Body of pancreas (tissue), 4 donors: ENCODE data around the gene SLC26A5.

Experiments used
- POLR2A ChIP-seq, 3 donors: fragments of 450-650 bp; IDR thresholded peaks; one replicate each; pipeline ENCODE4 v1.6.1; 2016; ENCODE audit warnings: antibody characterized with exemption in 3 of 3, mild to moderate bottlenecking in 2 of 3
- TF ChIP-seq, protein P1 (sequence below), 7 experiments: fragments of 450-650 bp in 4 of 7; fragments of 200-600 bp in 3 of 7; sonication (generic) in 3 of 7; IDR thresholded peaks; one replicate each; pipeline ENCODE4 v1.5.1; 2016 to 2019; ENCODE audit warnings: antibody characterized with exemption in 7 of 7

DNA sequence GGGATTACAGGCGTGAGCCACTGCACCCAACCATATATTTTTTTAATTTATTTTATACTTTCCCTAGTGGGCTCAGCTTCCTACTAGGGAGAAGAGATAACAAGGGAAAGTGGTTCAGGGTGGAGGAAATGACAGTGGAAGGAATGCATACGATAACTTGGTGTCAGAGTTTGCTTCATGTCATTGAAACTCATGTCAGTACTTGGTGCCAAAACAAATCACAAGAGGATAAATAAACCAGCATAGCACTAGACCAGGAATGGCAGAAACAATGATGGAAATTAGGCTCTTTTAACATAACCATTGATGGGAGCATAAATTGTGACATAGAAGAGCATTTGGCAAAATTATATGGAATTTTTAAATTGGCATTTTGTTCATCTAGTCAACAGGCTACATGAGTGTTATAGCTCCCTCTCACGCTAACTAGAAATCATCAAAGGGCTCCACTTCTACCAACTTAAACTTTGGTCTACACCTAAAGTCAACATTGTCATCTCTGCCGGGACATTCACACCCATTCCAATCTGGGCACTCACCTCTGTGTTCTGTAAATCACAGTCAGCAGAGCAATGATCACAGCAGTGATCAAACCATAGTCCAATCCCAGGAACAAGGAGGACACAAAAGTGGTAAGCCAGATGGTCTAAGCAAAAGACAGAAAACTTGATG is 57.4 kb downstream of the SLC26A5 start:
- TF ChIP-seq, protein P1, sequence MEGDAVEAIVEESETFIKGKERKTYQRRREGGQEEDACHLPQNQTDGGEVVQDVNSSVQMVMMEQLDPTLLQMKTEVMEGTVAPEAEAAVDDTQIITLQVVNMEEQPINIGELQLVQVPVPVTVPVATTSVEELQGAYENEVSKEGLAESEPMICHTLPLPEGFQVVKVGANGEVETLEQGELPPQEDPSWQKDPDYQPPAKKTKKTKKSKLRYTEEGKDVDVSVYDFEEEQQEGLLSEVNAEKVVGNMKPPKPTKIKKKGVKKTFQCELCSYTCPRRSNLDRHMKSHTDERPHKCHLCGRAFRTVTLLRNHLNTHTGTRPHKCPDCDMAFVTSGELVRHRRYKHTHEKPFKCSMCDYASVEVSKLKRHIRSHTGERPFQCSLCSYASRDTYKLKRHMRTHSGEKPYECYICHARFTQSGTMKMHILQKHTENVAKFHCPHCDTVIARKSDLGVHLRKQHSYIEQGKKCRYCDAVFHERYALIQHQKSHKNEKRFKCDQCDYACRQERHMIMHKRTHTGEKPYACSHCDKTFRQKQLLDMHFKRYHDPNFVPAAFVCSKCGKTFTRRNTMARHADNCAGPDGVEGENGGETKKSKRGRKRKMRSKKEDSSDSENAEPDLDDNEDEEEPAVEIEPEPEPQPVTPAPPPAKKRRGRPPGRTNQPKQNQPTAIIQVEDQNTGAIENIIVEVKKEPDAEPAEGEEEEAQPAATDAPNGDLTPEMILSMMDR (IDR thresholded peaks at IDR 0.05), result no peak
- no peak for TF ChIP-seq POLR2A (IDR thresholded peaks at IDR 0.05)
